AG10803 (cell line): ENCODE data around the gene SLC17A7.
"Not testable (repeated sequence)": the region's sequence is repeated elsewhere in the genome, so short reads cannot be mapped to it uniquely, and the experiment has no call there.

Source experiments
- DNase-seq: peaks from one replicate; pipeline ENCODE4 v3.0.0; 2010; ENCODE audit warnings: low read depth
- H3K4me3 ChIP-seq: 2 replicates; pipeline ENCODE4 v1.5.1; 2011; ENCODE audit warnings: mild to moderate bottlenecking, low read length, control low read depth
- TF ChIP-seq, protein P1 (sequence below): conservative IDR thresholded peaks from 2 replicates; pipeline ENCODE4 v1.5.1; 2011; ENCODE audit warnings: mild to moderate bottlenecking, low read length, control low read depth, inconsistent platforms

Gene SLC17A7

GRCh38 chr19:49468199-49468598 is 26.9 kb upstream of the SLC17A7 start:
- no peak for DNase-seq
- TF ChIP-seq, protein P1, sequence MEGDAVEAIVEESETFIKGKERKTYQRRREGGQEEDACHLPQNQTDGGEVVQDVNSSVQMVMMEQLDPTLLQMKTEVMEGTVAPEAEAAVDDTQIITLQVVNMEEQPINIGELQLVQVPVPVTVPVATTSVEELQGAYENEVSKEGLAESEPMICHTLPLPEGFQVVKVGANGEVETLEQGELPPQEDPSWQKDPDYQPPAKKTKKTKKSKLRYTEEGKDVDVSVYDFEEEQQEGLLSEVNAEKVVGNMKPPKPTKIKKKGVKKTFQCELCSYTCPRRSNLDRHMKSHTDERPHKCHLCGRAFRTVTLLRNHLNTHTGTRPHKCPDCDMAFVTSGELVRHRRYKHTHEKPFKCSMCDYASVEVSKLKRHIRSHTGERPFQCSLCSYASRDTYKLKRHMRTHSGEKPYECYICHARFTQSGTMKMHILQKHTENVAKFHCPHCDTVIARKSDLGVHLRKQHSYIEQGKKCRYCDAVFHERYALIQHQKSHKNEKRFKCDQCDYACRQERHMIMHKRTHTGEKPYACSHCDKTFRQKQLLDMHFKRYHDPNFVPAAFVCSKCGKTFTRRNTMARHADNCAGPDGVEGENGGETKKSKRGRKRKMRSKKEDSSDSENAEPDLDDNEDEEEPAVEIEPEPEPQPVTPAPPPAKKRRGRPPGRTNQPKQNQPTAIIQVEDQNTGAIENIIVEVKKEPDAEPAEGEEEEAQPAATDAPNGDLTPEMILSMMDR: no peak
- H3K4me3 ChIP-seq: no peak overlapping the region

- DNase-seq: no peak
- TF ChIP-seq, protein P1: no peak
Observed at GRCh38 chr19:49465371-49465770, 24.0 kb upstream of the SLC17A7 start.

GRCh38 chr19:49463960-49464740 is 22.8 kb upstream of the SLC17A7 start:
- H3K4me3 ChIP-seq: no peak overlapping the region
- TF ChIP-seq, protein P1: no peak

More at GRCh38 chr19:49465371-49465770, 24.0 kb upstream of the SLC17A7 start:
- H3K4me3 ChIP-seq: no peak overlapping the region

DNA sequence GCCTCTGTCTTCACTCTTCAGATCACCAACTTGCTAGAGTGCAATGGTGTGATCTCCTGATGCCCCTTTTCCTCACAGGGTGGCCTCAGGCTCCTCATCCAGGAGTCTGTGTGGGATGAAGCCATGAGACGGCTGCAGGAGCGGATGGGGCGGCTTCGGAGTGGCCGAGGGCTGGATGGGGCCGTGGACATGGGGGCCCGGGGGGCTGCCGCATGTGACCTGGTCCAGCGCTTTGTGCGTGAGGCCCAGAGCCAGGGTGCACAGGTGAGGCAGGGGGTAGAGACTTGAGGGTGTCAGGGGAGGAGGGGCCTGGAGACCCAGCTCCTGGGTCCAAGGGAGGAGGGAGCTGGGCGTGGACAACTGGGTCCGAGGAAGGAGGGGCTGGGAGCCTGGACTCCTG is 21.2 kb upstream of the SLC17A7 start:
- no peak overlapping the region for H3K4me3 ChIP-seq
- DNase-seq: no peak
- TF ChIP-seq, protein P1: no peak

More at GRCh38 chr19:49463960-49464740, 22.8 kb upstream of the SLC17A7 start:
- no peak for DNase-seq

DNA sequence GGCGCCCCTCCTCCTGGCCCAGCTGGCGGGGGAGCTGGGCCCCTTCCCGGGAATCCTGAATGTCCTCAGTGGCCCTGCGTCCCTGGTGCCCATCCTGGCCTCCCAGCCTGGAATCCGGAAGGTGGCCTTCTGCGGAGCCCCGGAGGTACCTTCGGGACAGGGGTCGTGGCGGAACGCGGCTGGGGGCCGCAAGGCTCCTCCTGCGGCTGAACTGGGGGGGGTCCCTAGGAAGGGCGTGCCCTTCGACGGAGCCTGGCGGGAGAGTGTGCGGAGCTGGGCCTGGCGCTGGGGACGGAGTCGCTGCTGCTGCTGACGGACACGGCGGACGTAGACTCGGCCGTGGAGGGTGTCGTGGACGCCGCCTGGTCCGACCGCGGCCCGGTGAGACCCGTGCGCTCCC is 20.3 kb upstream of the SLC17A7 start:
- DNase-seq: no peak
- TF ChIP-seq, protein P1: no peak

GRCh38 chr19:49461130-49461529 is 19.8 kb upstream of the SLC17A7 start:
- not testable (repeated sequence) for H3K4me3 ChIP-seq, DNase-seq

More for the DNA sequence above, 20.3 kb upstream of the SLC17A7 start:
- no peak overlapping the region for H3K4me3 ChIP-seq

DNA sequence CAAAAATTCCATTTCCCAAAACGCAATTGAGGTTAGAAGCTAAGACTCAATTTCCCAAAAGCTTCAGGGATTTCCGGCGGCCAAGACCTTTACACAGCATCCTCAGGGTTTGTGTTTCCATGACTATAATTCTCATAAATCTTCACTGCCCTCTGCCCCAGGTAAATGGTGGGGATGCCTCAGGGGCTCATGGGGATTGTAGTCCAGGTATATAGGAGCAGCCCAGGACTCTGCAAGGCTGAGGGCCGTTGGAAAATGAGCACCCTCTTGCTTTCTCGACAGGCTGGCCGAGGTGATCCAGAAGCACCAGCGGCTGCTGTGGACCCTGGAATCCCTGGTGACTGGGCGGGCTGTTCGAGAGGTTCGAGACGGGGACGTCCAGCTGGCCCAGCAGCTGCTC is 18.1 kb upstream of the SLC17A7 start:
- no peak for DNase-seq
- TF ChIP-seq, protein P1: no peak
- H3K4me3 ChIP-seq: no peak overlapping the region
